Kidney (tissue), 14 donors: ENCODE results near the gene CISTR. TPM values are rescaled to one million over a fixed set of nuclear protein-coding genes. Genes with fewer than 3 reads are reported as not detected.

Source experiments
- DNase-seq, 5 donors: peaks; one replicate each; pipeline ENCODE4 v3.0.0-alpha.2; 2013 to 2020
- FAIRE-seq: peaks from 2 replicates; lab custom pipeline; 2012; peaks lifted over from hg19 to GRCh38; lab: Jason Lieb, UNC
- H3K27ac ChIP-seq, 2 donors: one replicate each; pipeline ENCODE4 v1.7.0; 2013; ENCODE audit warnings: low read depth in 2 of 2, low read length in 2 of 2, inconsistent platforms in 1 of 2
- H3K27me3 ChIP-seq: one replicate; pipeline ENCODE4 v1.7.1; 2013; ENCODE audit warnings: low read length, inconsistent platforms; ENCODE audit not compliant: control insufficient read depth, insufficient read depth
- H3K36me3 ChIP-seq, 3 donors: one replicate each; pipeline versions ENCODE4 v1.7.0 to v1.7.1; 2013; ENCODE audit warnings: low read length in 3 of 3, control low read depth in 1 of 3, inconsistent platforms in 1 of 3; ENCODE audit not compliant: insufficient read depth in 3 of 3, control insufficient read depth in 2 of 3
- H3K4me1 ChIP-seq, 3 donors: one replicate each; pipeline versions ENCODE4 v1.7.0 to v1.7.1; 2013; ENCODE audit warnings: low read length in 3 of 3, inconsistent platforms in 1 of 3, low read depth in 1 of 3; ENCODE audit not compliant: control insufficient read depth in 2 of 3, insufficient read depth in 2 of 3
- H3K4me3 ChIP-seq, 3 donors: one replicate each; pipeline versions ENCODE4 v1.7.0 to v1.8.1; 2013; ENCODE audit warnings: low read length in 3 of 3, control low read depth in 1 of 3, inconsistent platforms in 1 of 3
- H3K9ac ChIP-seq, 3 donors: one replicate each; pipeline versions ENCODE4 v1.7.0 to v1.7.1; 2013; ENCODE audit warnings: low read length in 3 of 3, control low read depth in 1 of 3, inconsistent platforms in 1 of 3
- H3K9me3 ChIP-seq, 3 donors: one replicate each; pipeline versions ENCODE4 v1.7.0 to v1.7.1; 2013; ENCODE audit warnings: low read length in 3 of 3, control low read depth in 1 of 3, inconsistent platforms in 1 of 3; ENCODE audit not compliant: control insufficient read depth in 2 of 3, insufficient read depth in 1 of 3
- CTCF ChIP-seq: IDR thresholded peaks from 3 replicates; pipeline ENCODE4 v1.5.1; 2012; ENCODE audit warnings: mild to moderate bottlenecking, moderate library complexity, borderline replicate concordance; ENCODE audit not compliant: insufficient read depth; ENCODE audit errors: extremely low read depth
- intact Hi-C: fragments of 100-400 bp; cut with DNase I; formaldehyde crosslinking; loops from one replicate; pipeline ENCODE4 v1.11.1; 2022
- polyA plus RNA-seq: library from polyadenylated mRNA; stranded (reverse); fragments of 350-450 nt; fragmentation: Illumina TruSeq; extraction: RNeasy Lipid Tissue Mini Kit (QIAGEN cat#74804); gene quantifications from one replicate; pipeline ENCODE4 v1.2.3, GENCODE V29; 2014; ENCODE audit warnings: low read depth, low replicate concordance; ENCODE audit not compliant: insufficient read depth
- total RNA-seq: library from RNA; stranded (reverse); fragmentation: NEBNext Ultra II Directional; extraction: Animal tissue kit (Norgen Biotek cat#: 25700); gene quantifications from one replicate; pipeline ENCODE4 v1.2.1, GENCODE V29; 2021
- donor health status: control.
- donor health status: control.
- donor health status: control.
- donor health status: control.
- donor health status: control.
- donor health status: DM: yes; HTN: yes; CAD: no.
- donor health status: Normal renal cell carcinoma (clear cell type).

Gene CISTR
- total and polyA plus RNA-seq, 2 donors from 2014 or later = not detected

DNA sequence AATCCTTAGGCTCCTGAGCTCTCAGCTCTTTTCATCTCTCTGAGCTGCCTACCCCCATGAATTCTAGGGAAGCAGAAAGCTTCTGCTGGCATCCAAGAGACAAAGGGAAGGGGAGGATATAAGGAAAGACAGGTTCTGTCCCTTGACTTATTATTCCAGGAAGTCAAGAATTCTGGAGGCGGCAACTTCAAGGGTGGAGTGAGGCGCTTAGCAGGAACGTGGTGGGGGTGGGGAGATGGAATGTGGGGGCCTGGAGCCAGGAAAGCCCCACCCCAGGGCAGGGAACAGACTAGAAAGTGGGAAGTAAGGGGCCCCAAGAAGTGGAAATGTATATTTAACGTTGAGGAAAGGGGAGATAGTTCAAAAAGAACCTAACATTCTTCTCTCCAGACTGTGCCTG, 26.0 kb downstream of the CISTR start:
- peaks cover 4 to 10% (median 4%) of the 10 kb centered on the region in 3 donors for H3K4me1 ChIP-seq
- intact Hi-C loops = no loop called here
- H3K36me3 ChIP-seq = peaks cover 7 to 35% (median 27%) of the 10 kb centered on the region in 3 donors
- TF ChIP-seq CTCF = no peak
- no peaks in the 10 kb centered on the region for H3K9me3 ChIP-seq
- no peak for DNase-seq
- H3K9ac ChIP-seq = peak overlapping the region in 1 of 3 donors; percentile 94
- no peaks in the 10 kb centered on the region for H3K27me3 ChIP-seq
- FAIRE-seq = no peak
- peak overlapping the region in 2 of 3 donors; percentile 96 to 98 for H3K4me3 ChIP-seq
- H3K27ac ChIP-seq = no peak overlapping the region

DNA sequence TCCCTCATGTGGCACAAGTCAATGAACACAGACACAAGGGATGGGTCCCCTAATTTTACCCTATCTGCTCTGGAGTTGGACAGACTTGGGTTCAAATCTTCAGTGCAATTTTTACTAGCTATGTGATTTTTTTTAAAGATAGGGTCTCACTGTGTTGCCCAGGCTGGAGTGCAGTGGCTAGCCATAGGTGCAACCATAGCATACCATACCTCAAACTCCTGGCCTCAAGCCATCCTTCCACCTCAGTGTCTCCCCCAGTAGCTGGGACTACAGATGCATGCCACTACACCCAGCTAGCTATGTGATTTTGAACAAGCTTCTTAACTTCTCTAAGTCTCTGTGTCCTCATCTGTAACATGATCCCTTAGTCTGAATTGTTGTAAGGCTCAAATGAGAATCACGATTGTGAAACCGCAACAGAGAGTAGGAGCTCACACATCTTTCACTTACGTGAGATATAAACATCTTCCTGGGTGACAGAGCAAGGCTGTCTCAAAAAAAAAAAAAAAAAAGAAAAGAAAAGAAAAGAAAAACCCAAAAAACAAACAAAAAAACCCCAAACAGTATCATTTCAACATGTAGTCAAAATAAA, 29.2 kb downstream of the CISTR start:
- FAIRE-seq (no peak), DNase-seq (no peak)
- H3K27ac ChIP-seq = no peak overlapping the region
- H3K27me3 ChIP-seq = no peaks in the 10 kb centered on the region
- H3K36me3 ChIP-seq = peaks cover 7 to 49% (median 39%) of the 10 kb centered on the region in 3 donors
- no peak overlapping the region for H3K9ac ChIP-seq
- TF ChIP-seq CTCF = no peak
- no peak overlapping the region for H3K4me3 ChIP-seq
- H3K4me1 ChIP-seq = peaks cover 4 to 6% (median 4%) of the 10 kb centered on the region in 3 donors
- no peaks in the 10 kb centered on the region for H3K9me3 ChIP-seq
- intact Hi-C loops = no loop called here

GRCh38 chr12:53720946-53721345, 30.8 kb downstream of the CISTR start:
- intact Hi-C loops = no loop called here
- DNase-seq = no peak
- Histone ChIP-seq H3K36me3 (peaks cover 7 to 62% (median 45%) of the 10 kb centered on the region in 3 donors), H3K9ac (no peak overlapping the region), H3K27me3 (no peaks in the 10 kb centered on the region), H3K9me3 (no peaks in the 10 kb centered on the region), H3K4me3 (no peak overlapping the region), H3K4me1 (no peaks in the 10 kb centered on the region), H3K27ac (no peak overlapping the region)
- no peak for FAIRE-seq
- no peak for TF ChIP-seq CTCF
